ENCODE results near the gene KLRF2.

DNA sequence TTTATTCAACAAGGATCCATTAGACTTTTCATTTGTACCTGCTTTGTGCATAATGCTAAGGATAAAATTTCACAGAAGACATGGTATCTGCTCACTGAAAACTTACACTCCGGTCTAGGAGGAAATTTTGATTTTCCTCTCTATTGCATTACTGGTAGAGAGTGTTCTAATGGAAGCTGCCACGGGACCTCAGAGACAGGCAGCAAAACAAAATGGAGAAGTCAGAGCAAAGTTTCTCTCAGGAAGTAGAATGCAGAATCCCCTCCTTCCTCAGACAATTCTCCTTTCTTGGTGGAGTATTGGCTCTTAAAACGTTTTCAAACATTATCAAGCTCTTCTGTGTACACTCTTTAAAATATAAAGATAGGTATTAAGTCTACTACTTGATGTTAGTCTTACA lies 24.4 kb upstream of the KLRF2 start:
- TF ChIP-seq, protein P1, sequence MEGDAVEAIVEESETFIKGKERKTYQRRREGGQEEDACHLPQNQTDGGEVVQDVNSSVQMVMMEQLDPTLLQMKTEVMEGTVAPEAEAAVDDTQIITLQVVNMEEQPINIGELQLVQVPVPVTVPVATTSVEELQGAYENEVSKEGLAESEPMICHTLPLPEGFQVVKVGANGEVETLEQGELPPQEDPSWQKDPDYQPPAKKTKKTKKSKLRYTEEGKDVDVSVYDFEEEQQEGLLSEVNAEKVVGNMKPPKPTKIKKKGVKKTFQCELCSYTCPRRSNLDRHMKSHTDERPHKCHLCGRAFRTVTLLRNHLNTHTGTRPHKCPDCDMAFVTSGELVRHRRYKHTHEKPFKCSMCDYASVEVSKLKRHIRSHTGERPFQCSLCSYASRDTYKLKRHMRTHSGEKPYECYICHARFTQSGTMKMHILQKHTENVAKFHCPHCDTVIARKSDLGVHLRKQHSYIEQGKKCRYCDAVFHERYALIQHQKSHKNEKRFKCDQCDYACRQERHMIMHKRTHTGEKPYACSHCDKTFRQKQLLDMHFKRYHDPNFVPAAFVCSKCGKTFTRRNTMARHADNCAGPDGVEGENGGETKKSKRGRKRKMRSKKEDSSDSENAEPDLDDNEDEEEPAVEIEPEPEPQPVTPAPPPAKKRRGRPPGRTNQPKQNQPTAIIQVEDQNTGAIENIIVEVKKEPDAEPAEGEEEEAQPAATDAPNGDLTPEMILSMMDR (IDR thresholded peaks at IDR 0.05; ENCODE audit: insufficient read depth, low read length) = no peak
- TF ChIP-seq POLR2AphosphoS5 (IDR thresholded peaks at IDR 0.05; ENCODE audit: low read depth) (no peak), GABPA (IDR thresholded peaks at IDR 0.05; ENCODE audit: low read depth) (no peak)
- TF ChIP-seq, protein P2, sequence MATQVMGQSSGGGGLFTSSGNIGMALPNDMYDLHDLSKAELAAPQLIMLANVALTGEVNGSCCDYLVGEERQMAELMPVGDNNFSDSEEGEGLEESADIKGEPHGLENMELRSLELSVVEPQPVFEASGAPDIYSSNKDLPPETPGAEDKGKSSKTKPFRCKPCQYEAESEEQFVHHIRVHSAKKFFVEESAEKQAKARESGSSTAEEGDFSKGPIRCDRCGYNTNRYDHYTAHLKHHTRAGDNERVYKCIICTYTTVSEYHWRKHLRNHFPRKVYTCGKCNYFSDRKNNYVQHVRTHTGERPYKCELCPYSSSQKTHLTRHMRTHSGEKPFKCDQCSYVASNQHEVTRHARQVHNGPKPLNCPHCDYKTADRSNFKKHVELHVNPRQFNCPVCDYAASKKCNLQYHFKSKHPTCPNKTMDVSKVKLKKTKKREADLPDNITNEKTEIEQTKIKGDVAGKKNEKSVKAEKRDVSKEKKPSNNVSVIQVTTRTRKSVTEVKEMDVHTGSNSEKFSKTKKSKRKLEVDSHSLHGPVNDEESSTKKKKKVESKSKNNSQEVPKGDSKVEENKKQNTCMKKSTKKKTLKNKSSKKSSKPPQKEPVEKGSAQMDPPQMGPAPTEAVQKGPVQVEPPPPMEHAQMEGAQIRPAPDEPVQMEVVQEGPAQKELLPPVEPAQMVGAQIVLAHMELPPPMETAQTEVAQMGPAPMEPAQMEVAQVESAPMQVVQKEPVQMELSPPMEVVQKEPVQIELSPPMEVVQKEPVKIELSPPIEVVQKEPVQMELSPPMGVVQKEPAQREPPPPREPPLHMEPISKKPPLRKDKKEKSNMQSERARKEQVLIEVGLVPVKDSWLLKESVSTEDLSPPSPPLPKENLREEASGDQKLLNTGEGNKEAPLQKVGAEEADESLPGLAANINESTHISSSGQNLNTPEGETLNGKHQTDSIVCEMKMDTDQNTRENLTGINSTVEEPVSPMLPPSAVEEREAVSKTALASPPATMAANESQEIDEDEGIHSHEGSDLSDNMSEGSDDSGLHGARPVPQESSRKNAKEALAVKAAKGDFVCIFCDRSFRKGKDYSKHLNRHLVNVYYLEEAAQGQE (IDR thresholded peaks at IDR 0.05; ENCODE audit: insufficient replicate concordance, low read depth) = no peak

Data from HL-60 (cell line).